ENCODE measurements around the gene CELSR1. TPM values are rescaled to one million over a fixed set of nuclear protein-coding genes. Genes with fewer than 3 reads are reported as not detected.

The CELSR1 gene
- total and polyA plus RNA-seq, 2 donors (not counting 1 experiment from before 2014, with no cell fraction given), result 0.07 to 1.8 TPM

GRCh38 chr22:46394622-46395021, 142.8 kb downstream of the CELSR1 start:
- H3K4me1 ChIP-seq (ENCODE audit: control insufficient read depth, extremely low read depth, insufficient read depth, low read length), result no peaks in the 10 kb centered on the region
- no peaks in the 10 kb centered on the region for H3K36me3 ChIP-seq (ENCODE audit: control insufficient read depth, insufficient read depth, low read length)
- H3K79me2 ChIP-seq (ENCODE audit: control insufficient read depth, insufficient read depth, low read length), result no peaks in the 10 kb centered on the region
- no peaks in the 10 kb centered on the region for H4K20me1 ChIP-seq (ENCODE audit: control insufficient read depth, extremely low read depth, insufficient read depth, low read length)
- no peaks in the 10 kb centered on the region for H3K9me3 ChIP-seq (ENCODE audit: control insufficient read depth, insufficient read depth, low read depth, low read length)
- H3K9ac ChIP-seq (ENCODE audit: insufficient read depth, low read length), result no peak overlapping the region
- no peak overlapping the region for H2AFZ ChIP-seq (ENCODE audit: low read length)
- H3K27me3 ChIP-seq (ENCODE audit: control insufficient read depth, insufficient read depth, low read length), result no peaks in the 10 kb centered on the region
- H3K27ac ChIP-seq (ENCODE audit: insufficient read depth, low read length), result no peak overlapping the region
- DNase-seq (ENCODE audit: low read depth in 2 of 2), result no peak
- no peak for TF ChIP-seq EZH2 (IDR thresholded peaks at IDR 0.05; ENCODE audit: low read length, missing control alignments)
- no peak for TF ChIP-seq CTCF (conservative IDR thresholded peaks at IDR 0.05 in 1 of 2, IDR thresholded peaks at IDR 0.05 in 1 of 2; ENCODE audit: low read depth in 1 of 2, low read length in 2 of 2)
- no peak overlapping the region for H3K4me2 ChIP-seq (ENCODE audit: extremely low read depth, insufficient read depth, low read length)
- H3K4me3 ChIP-seq (replicated peaks in 1 of 4; ENCODE audit: control extremely low read depth in 1 of 4, insufficient read depth in 1 of 4, low read depth in 3 of 4, low read length in 4 of 4), result no peak overlapping the region

GRCh38 chr22:46393873-46394272, 143.5 kb downstream of the CELSR1 start:
- TF ChIP-seq CTCF (conservative IDR thresholded peaks at IDR 0.05 in 1 of 2, IDR thresholded peaks at IDR 0.05 in 1 of 2; ENCODE audit: low read depth in 1 of 2, low read length in 2 of 2) (no peak), EZH2 (IDR thresholded peaks at IDR 0.05; ENCODE audit: low read length, missing control alignments) (no peak)
- Histone ChIP-seq H3K9me3 (ENCODE audit: control insufficient read depth, insufficient read depth, low read depth, low read length) (no peaks in the 10 kb centered on the region), H3K4me1 (ENCODE audit: control insufficient read depth, extremely low read depth, insufficient read depth, low read length) (no peaks in the 10 kb centered on the region), H3K9ac (ENCODE audit: insufficient read depth, low read length) (no peak overlapping the region), H3K27ac (ENCODE audit: insufficient read depth, low read length) (no peak overlapping the region), H3K79me2 (ENCODE audit: control insufficient read depth, insufficient read depth, low read length) (no peaks in the 10 kb centered on the region), H3K4me3 (replicated peaks in 1 of 4; ENCODE audit: control extremely low read depth in 1 of 4, insufficient read depth in 1 of 4, low read depth in 3 of 4, low read length in 4 of 4) (no peak overlapping the region), H3K27me3 (ENCODE audit: control insufficient read depth, insufficient read depth, low read length) (no peaks in the 10 kb centered on the region), H3K4me2 (ENCODE audit: extremely low read depth, insufficient read depth, low read length) (no peak overlapping the region), H3K36me3 (ENCODE audit: control insufficient read depth, insufficient read depth, low read length) (no peaks in the 10 kb centered on the region), H4K20me1 (ENCODE audit: control insufficient read depth, extremely low read depth, insufficient read depth, low read length) (no peaks in the 10 kb centered on the region), H2AFZ (ENCODE audit: low read length) (no peak overlapping the region)
- no peak for DNase-seq (ENCODE audit: low read depth in 2 of 2)

GRCh38 chr22:46392137-46392844, 145.1 kb downstream of the CELSR1 start:
- TF ChIP-seq EZH2 (IDR thresholded peaks at IDR 0.05; ENCODE audit: low read length, missing control alignments), result no peak
- no peak for TF ChIP-seq CTCF (conservative IDR thresholded peaks at IDR 0.05 in 1 of 2, IDR thresholded peaks at IDR 0.05 in 1 of 2; ENCODE audit: low read depth in 1 of 2, low read length in 2 of 2)
- Histone ChIP-seq H3K36me3 (ENCODE audit: control insufficient read depth, insufficient read depth, low read length) (no peaks in the 10 kb centered on the region), H3K27me3 (ENCODE audit: control insufficient read depth, insufficient read depth, low read length) (no peaks in the 10 kb centered on the region), H3K9ac (ENCODE audit: insufficient read depth, low read length) (no peak overlapping the region), H3K27ac (ENCODE audit: insufficient read depth, low read length) (no peak overlapping the region), H4K20me1 (ENCODE audit: control insufficient read depth, extremely low read depth, insufficient read depth, low read length) (no peaks in the 10 kb centered on the region), H3K4me1 (ENCODE audit: control insufficient read depth, extremely low read depth, insufficient read depth, low read length) (no peaks in the 10 kb centered on the region), H3K79me2 (ENCODE audit: control insufficient read depth, insufficient read depth, low read length) (no peaks in the 10 kb centered on the region), H3K9me3 (ENCODE audit: control insufficient read depth, insufficient read depth, low read depth, low read length) (no peaks in the 10 kb centered on the region), H3K4me2 (ENCODE audit: extremely low read depth, insufficient read depth, low read length) (no peak overlapping the region), H3K4me3 (replicated peaks in 1 of 4; ENCODE audit: control extremely low read depth in 1 of 4, insufficient read depth in 1 of 4, low read depth in 3 of 4, low read length in 4 of 4) (no peak overlapping the region), H2AFZ (ENCODE audit: low read length) (no peak overlapping the region)
- no peak for DNase-seq (ENCODE audit: low read depth in 2 of 2)
